ENCODE measurements around the gene GIMAP4. TPM values are rescaled to one million over a fixed set of nuclear protein-coding genes. Genes with fewer than 3 reads are reported as not detected.
"Not testable (repeated sequence)": the region's sequence is repeated elsewhere in the genome, so short reads cannot be mapped to it uniquely, and the experiment has no call there.

GIMAP4 gene
- total RNA-seq = 100 to 1,000 TPM; 381 to 403 TPM
- 100 to 1,000 TPM; 233 to 526 (median 341) TPM for polyA plus RNA-seq
- total RNA-seq = 17.4 to 382 (median 95.1) reads per million in 6 experiments

- H3K4me1 Mint-ChIP-seq = peaks cover 35 to 87% (median 79%) of the 10 kb centered on the region in 4 donors
- POLR2A ChIA-PET = interaction anchor here (0.7 to 14.5 kb wide), 41 partner anchors 9 to 517 kb away, joined by 3 to 550 read pairs (median 12); partner anchors contain the start of genes GIMAP1, GIMAP2, GIMAP5 and GIMAP6
- H3K36me3 Mint-ChIP-seq = peaks cover 37 to 45% (median 44%) of the 10 kb centered on the region in 3 donors
- H3K27ac Mint-ChIP-seq = peak within 1 kb of the TSS; percentile 95 to 99 (median 97)
- H3K27me3 Mint-ChIP-seq = no peaks in the 10 kb centered on the region
- peak within 1 kb of the TSS; percentile 83 to 100 (median 99) for H3K4me3 Mint-ChIP-seq
- H3K9me3 Mint-ChIP-seq = peaks cover under 1 to 38% (median 9%) of the 10 kb centered on the region in 9 donors
- DNase-seq (peak in 2 of 10 donors; percentile 36 to 47), ATAC-seq (peak; percentile 37 to 49)
Measured at GRCh38 chr7:150567169-150567568, at the start of gene GIMAP4. GIMAP4 (plus strand) TSS chr7:150567390; CDS start chr7:150569902, 2,512 bp downstream.

GRCh38 chr7:150519310-150519709 lies 47.9 kb upstream of the GIMAP4 start:
- DNase-seq (no peak), ATAC-seq (no peak)
- Mint-ChIP-seq H3K4me1 (peaks cover 13 to 39% (median 31%) of the 10 kb centered on the region in 4 donors), H3K27me3 (no peaks in the 10 kb centered on the region), H3K36me3 (peaks cover 53 to 78% (median 72%) of the 10 kb centered on the region in 3 donors), H3K9me3 (peaks cover 0 to 28% (median 4%) of the 10 kb centered on the region in 9 donors), H3K27ac (peak overlapping the region in 9 of 10 donors; percentile 87 to 99 (median 95)), H3K4me3 (peak overlapping the region; percentile 91 to 100 (median 99))
- POLR2A ChIA-PET = interaction anchor here (0.6 to 13.2 kb wide), 17 partner anchors 15 to 236 kb away, joined by 3 to 812 read pairs (median 15); partner anchors contain the start of genes GIMAP1, GIMAP2, GIMAP4 and GIMAP5

- peak in 4 of 10 donors; percentile 27 to 70 (median 36) for DNase-seq
- no peaks in the 10 kb centered on the region for H3K27me3 Mint-ChIP-seq
- peaks cover 55 to 81% (median 70%) of the 10 kb centered on the region in 3 donors for H3K36me3 Mint-ChIP-seq
- POLR2A ChIA-PET = interaction anchor here (0.6 to 13.2 kb wide), 28 partner anchors 9 to 237 kb away, joined by 3 to 812 read pairs (median 6); partner anchors contain the start of genes GIMAP1, GIMAP2, GIMAP4 and GIMAP5
- H3K4me1 Mint-ChIP-seq = peaks cover 16 to 43% (median 35%) of the 10 kb centered on the region in 4 donors
- H3K9me3 Mint-ChIP-seq = peaks cover 3 to 35% (median 10%) of the 10 kb centered on the region in 9 donors
- ATAC-seq = peak; percentile 19 to 26
- H3K4me3 Mint-ChIP-seq = peak overlapping the region; percentile 91 to 100 (median 99)
- peak overlapping the region; percentile 87 to 99 (median 94) for H3K27ac Mint-ChIP-seq
Measured at GRCh38 chr7:150520145-150520544, 47.0 kb upstream of the GIMAP4 start.

GRCh38 chr7:150522931-150523330 lies 44.3 kb upstream of the GIMAP4 start:
- Mint-ChIP-seq H3K9me3 (peaks cover 6 to 58% (median 26%) of the 10 kb centered on the region in 9 donors), H3K36me3 (peaks cover 44 to 74% (median 55%) of the 10 kb centered on the region in 3 donors), H3K4me3 (peak overlapping the region; percentile 28 to 100 (median 92)), H3K4me1 (peaks cover 21 to 60% (median 56%) of the 10 kb centered on the region in 4 donors), H3K27ac (peak overlapping the region; percentile 53 to 96 (median 88))
- ATAC-seq, DNase-seq, H3K27me3 Mint-ChIP-seq: not testable (repeated sequence)
- POLR2A ChIA-PET = interaction anchor here (0.7 to 13.2 kb wide), 8 partner anchors 32 to 215 kb away, joined by 4 to 812 read pairs (median 100); partner anchors contain the start of genes GIMAP1, GIMAP4, GIMAP5 and GIMAP6

- POLR2A ChIA-PET = interaction anchor here (0.5 to 3.3 kb wide), 8 partner anchors 10 to 166 kb away, joined by 3 to 26 read pairs (median 3); partner anchors contain the start of genes GIMAP4 and GIMAP8
- Mint-ChIP-seq H3K9me3 (peaks cover 10 to 69% (median 37%) of the 10 kb centered on the region in 9 donors), H3K27ac (peak overlapping the region; percentile 53 to 96 (median 82)), H3K4me3 (peak overlapping the region in 6 of 10 donors; percentile 8 to 88 (median 44)), H3K36me3 (peaks cover 44 to 75% (median 44%) of the 10 kb centered on the region in 3 donors), H3K27me3 (no peaks in the 10 kb centered on the region), H3K4me1 (peaks cover 26 to 69% (median 61%) of the 10 kb centered on the region in 4 donors)
- no peak for DNase-seq
- peak in 1 of 2 donors; percentile 48 for ATAC-seq
Measured at GRCh38 chr7:150524018-150524417, 43.2 kb upstream of the GIMAP4 start.

- Mint-ChIP-seq H3K4me1 (peaks cover 16 to 51% (median 21%) of the 10 kb centered on the region in 4 donors), H3K27ac (peak overlapping the region in 1 of 10 donors; percentile 55), H3K9me3 (peaks cover 26 to 81% (median 57%) of the 10 kb centered on the region in 9 donors), H3K36me3 (peaks cover 10 to 70% (median 58%) of the 10 kb centered on the region in 3 donors), H3K27me3 (no peaks in the 10 kb centered on the region), H3K4me3 (peak overlapping the region in 1 of 10 donors; percentile 15)
- ATAC-seq (no peak), DNase-seq (no peak)
- POLR2A ChIA-PET = interaction anchor here (0.8 to 6.9 kb wide), 5 partner anchors 12 to 1346 kb away, joined by 3 to 37 read pairs (median 5); partner anchors contain the start of genes GIMAP4 and PRKAG2
Measured at GRCh38 chr7:150531704-150532103, 35.5 kb upstream of the GIMAP4 start.

GRCh38 chr7:150538259-150538658 lies 28.9 kb upstream of the GIMAP4 start:
- Mint-ChIP-seq H3K4me3 (no peak overlapping the region), H3K9me3 (peaks cover 10 to 80% (median 38%) of the 10 kb centered on the region in 9 donors), H3K36me3 (peaks cover 2 to 61% (median 58%) of the 10 kb centered on the region in 3 donors), H3K27ac (no peak overlapping the region), H3K27me3 (no peaks in the 10 kb centered on the region), H3K4me1 (peaks cover 4 to 32% (median 15%) of the 10 kb centered on the region in 4 donors)
- ATAC-seq = no peak
- no peak for DNase-seq
- POLR2A ChIA-PET = interaction anchor here (0.9 to 5.7 kb wide), 7 partner anchors 14 to 204 kb away, joined by 3 to 42 read pairs (median 4); partner anchors contain the start of gene GIMAP8

GRCh38 chr7:150553163-150553562 lies 14.0 kb upstream of the GIMAP4 start:
- H3K36me3 Mint-ChIP-seq = peaks cover 5 to 46% (median 7%) of the 10 kb centered on the region in 3 donors
- peak overlapping the region; percentile 78 to 99 (median 93) for H3K27ac Mint-ChIP-seq
- H3K27me3 Mint-ChIP-seq = no peaks in the 10 kb centered on the region
- H3K4me1 Mint-ChIP-seq = peaks cover 42 to 75% (median 72%) of the 10 kb centered on the region in 4 donors
- H3K9me3 Mint-ChIP-seq = peaks cover 9 to 61% (median 36%) of the 10 kb centered on the region in 9 donors
- POLR2A ChIA-PET = interaction anchor here (0.9 to 6.3 kb wide), 14 partner anchors 10 to 190 kb away, joined by 3 to 42 read pairs (median 4); partner anchors contain the start of genes GIMAP1, GIMAP4 and GIMAP8
- DNase-seq (no peak), ATAC-seq (no peak)
- H3K4me3 Mint-ChIP-seq = peak overlapping the region in 9 of 10 donors; percentile 1 to 76 (median 50)

- Mint-ChIP-seq H3K27me3 (no peaks in the 10 kb centered on the region), H3K4me3 (peak overlapping the region; percentile 48 to 87 (median 82)), H3K36me3 (peaks cover 5 to 48% (median 21%) of the 10 kb centered on the region in 3 donors), H3K9me3 (peaks cover 13 to 59% (median 40%) of the 10 kb centered on the region in 9 donors), H3K27ac (peak overlapping the region; percentile 84 to 99 (median 96)), H3K4me1 (peaks cover 43 to 87% (median 86%) of the 10 kb centered on the region in 4 donors)
- POLR2A ChIA-PET = interaction anchor here (0.6 to 3.3 kb wide), 9 partner anchors 8 to 353 kb away, joined by 3 to 34 read pairs (median 5); partner anchors contain the start of genes GIMAP4 and GIMAP6
- ATAC-seq = peak; percentile 96 to 97
- DNase-seq = peak in 5 of 10 donors; percentile 41 to 76 (median 68)
Measured at GRCh38 chr7:150556521-150557138, 10.6 kb upstream of the GIMAP4 start.

GRCh38 chr7:150560486-150560885 lies 6.7 kb upstream of the GIMAP4 start:
- peaks cover 42 to 87% (median 86%) of the 10 kb centered on the region in 4 donors for H3K4me1 Mint-ChIP-seq
- ATAC-seq = no peak
- peak overlapping the region in 8 of 10 donors; percentile 60 to 99 (median 92) for H3K27ac Mint-ChIP-seq
- no peaks in the 10 kb centered on the region for H3K27me3 Mint-ChIP-seq
- H3K9me3 Mint-ChIP-seq = peaks cover 0 to 34% (median 23%) of the 10 kb centered on the region in 9 donors
- peaks cover 0 to 27% (median 17%) of the 10 kb centered on the region in 3 donors for H3K36me3 Mint-ChIP-seq
- DNase-seq = no peak
- H3K4me3 Mint-ChIP-seq = peak overlapping the region in 5 of 10 donors; percentile 22 to 45 (median 36)
- POLR2A ChIA-PET = interaction anchor here (1.0 to 14.5 kb wide), 10 partner anchors 9 to 195 kb away, joined by 3 to 550 read pairs (median 12); partner anchors contain the start of genes GIMAP2, GIMAP6, GIMAP7 and GIMAP8

GRCh38 chr7:150562919-150563318 lies 4.3 kb upstream of the GIMAP4 start:
- Mint-ChIP-seq H3K9me3 (peaks cover 0 to 29% (median 16%) of the 10 kb centered on the region in 9 donors), H3K4me1 (peaks cover 33 to 87% (median 81%) of the 10 kb centered on the region in 4 donors), H3K4me3 (peak overlapping the region; percentile 71 to 89 (median 83)), H3K27ac (peak overlapping the region; percentile 93 to 99 (median 96)), H3K36me3 (peaks cover 7 to 30% (median 23%) of the 10 kb centered on the region in 3 donors), H3K27me3 (no peaks in the 10 kb centered on the region)
- ATAC-seq (no peak), DNase-seq (no peak)
- POLR2A ChIA-PET = interaction anchor here (0.6 to 14.5 kb wide), 22 partner anchors 8 to 192 kb away, joined by 3 to 550 read pairs (median 6); partner anchors contain the start of genes GIMAP1, GIMAP2, GIMAP6 and GIMAP7

Data from naive thymus-derived CD8-positive, alpha-beta T cell (primary cell).